ENCODE results near the gene ZNF575.
"Not testable (repeated sequence)": the region's sequence is repeated elsewhere in the genome, so short reads cannot be mapped to it uniquely, and the experiment has no call there.

ZNF575 gene

GRCh38 chr19:43505941-43506340 is 27.0 kb upstream of the ZNF575 start:
- ChIA-PET POLR2A (interaction anchor here (0.5 kb wide), 1 partner anchor 66 kb away, joined by 6 read pairs; no protein-coding TSS in a partner anchor), CTCF (interaction anchor here (1.4 to 3.8 kb wide), 4 partner anchors 14 to 88 kb away, joined by 3 to 22 read pairs (median 12); no protein-coding TSS in a partner anchor)
- DNase-seq (ENCODE audit: extremely low spot score), result no peak
- no peak for TF ChIP-seq CTCF (IDR thresholded peaks at IDR 0.05; ENCODE audit: control extremely low read depth, extremely low read depth, low read depth, missing control alignments)

- TF ChIP-seq CTCF (IDR thresholded peaks at IDR 0.05; ENCODE audit: control extremely low read depth, extremely low read depth, low read depth, missing control alignments), result no peak
- ChIA-PET POLR2A (interaction anchor here (0.5 kb wide), 1 partner anchor 66 kb away, joined by 6 read pairs; no protein-coding TSS in a partner anchor), CTCF (interaction anchor here (2.1 to 3.8 kb wide), 2 partner anchors 13 to 47 kb away, joined by 5 to 22 read pairs; no protein-coding TSS in a partner anchor)
- no peak for DNase-seq (ENCODE audit: extremely low spot score)
Measured at GRCh38 chr19:43506629-43507028, 26.4 kb upstream of the ZNF575 start.

- CTCF ChIA-PET, result interaction anchor here (1.0 to 3.1 kb wide), 2 partner anchors 12 to 61 kb away, joined by 3 to 21 read pairs; no protein-coding TSS in a partner anchor
Measured at GRCh38 chr19:43507880-43508279, 25.1 kb upstream of the ZNF575 start.

GRCh38 chr19:43510713-43511112 is 22.3 kb upstream of the ZNF575 start:
- ChIA-PET CTCF (interaction anchor here (1.0 to 3.1 kb wide), 4 partner anchors 9 to 79 kb away, joined by 4 to 21 read pairs (median 8); no protein-coding TSS in a partner anchor), POLR2A (no interaction called here)
- TF ChIP-seq CTCF (IDR thresholded peaks at IDR 0.05; ENCODE audit: control extremely low read depth, extremely low read depth, low read depth, missing control alignments), result no peak
- DNase-seq (ENCODE audit: extremely low spot score), result no peak

More at GRCh38 chr19:43507880-43508279, 25.1 kb upstream of the ZNF575 start:
- TF ChIP-seq CTCF (IDR thresholded peaks at IDR 0.05; ENCODE audit: control extremely low read depth, extremely low read depth, low read depth, missing control alignments), result no peak
- POLR2A ChIA-PET, result interaction anchor here (0.7 kb wide), 1 partner anchor 307 kb away, joined by 5 read pairs; no protein-coding TSS in a partner anchor
- no peak for DNase-seq (ENCODE audit: extremely low spot score)

GRCh38 chr19:43511324-43511723 is 21.7 kb upstream of the ZNF575 start:
- no peak for DNase-seq (ENCODE audit: extremely low spot score)
- TF ChIP-seq CTCF (IDR thresholded peaks at IDR 0.05; ENCODE audit: control extremely low read depth, extremely low read depth, low read depth, missing control alignments), result no peak
- CTCF ChIA-PET, result interaction anchor here (1.0 to 3.1 kb wide), 3 partner anchors 8 to 79 kb away, joined by 4 to 13 read pairs (median 4); no protein-coding TSS in a partner anchor
- POLR2A ChIA-PET, result no interaction called here

- POLR2A ChIA-PET; DNase-seq (ENCODE audit: extremely low spot score); CTCF ChIA-PET: not testable (repeated sequence)
Measured at GRCh38 chr19:43512399-43512798, 20.6 kb upstream of the ZNF575 start.

GRCh38 chr19:43518051-43518450 is 14.9 kb upstream of the ZNF575 start:
- DNase-seq (ENCODE audit: extremely low spot score), result no peak
- POLR2A ChIA-PET, result no interaction called here
- CTCF ChIA-PET, result interaction anchor here (0.8 to 11.9 kb wide), 5 partner anchors 13 to 272 kb away, joined by 3 to 340 read pairs (median 22); partner anchors contain the start of gene PHLDB3
- TF ChIP-seq CTCF (IDR thresholded peaks at IDR 0.05; ENCODE audit: control extremely low read depth, extremely low read depth, low read depth, missing control alignments), result no peak

Data from GM10248 (cell line).